ENCODE measurements around the gene ARHGAP40.

ARHGAP40 gene

DNA sequence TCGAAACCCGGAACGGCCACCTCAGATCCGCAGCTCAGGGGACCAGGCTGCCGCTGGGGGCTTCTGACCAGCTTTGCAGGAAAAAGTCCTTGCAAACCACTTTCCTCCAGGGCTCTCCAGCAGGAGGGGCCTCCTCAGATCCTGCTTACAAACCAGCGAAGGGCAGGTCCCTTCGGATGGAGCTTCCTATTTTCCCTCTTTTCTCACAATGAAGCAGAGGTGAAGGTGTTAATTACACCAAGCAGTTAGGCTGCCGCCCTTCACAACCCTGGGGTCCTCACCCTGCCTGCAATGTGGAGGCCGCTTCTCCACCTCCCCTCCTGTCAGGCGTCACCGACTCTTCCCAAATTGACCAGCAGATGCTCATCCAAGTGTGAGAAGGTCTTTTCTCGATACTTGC lies 5.7 kb downstream of the ARHGAP40 start:
- TF ChIP-seq FOXP2 (optimal IDR thresholded peaks at IDR 0.05; ENCODE audit: control extremely low read depth, extremely low read length, insufficient read depth) (no peak), POLR2AphosphoS5 (IDR thresholded peaks at IDR 0.05; ENCODE audit: borderline replicate concordance, low read depth, low read length) (no peak), EZH2 (IDR thresholded peaks at IDR 0.05) (no peak)
- H3K9ac ChIP-seq (ENCODE audit: insufficient read length): no peak overlapping the region
- no peaks in the 10 kb centered on the region for H3K36me3 ChIP-seq (ENCODE audit: insufficient read depth, low read length)
- DNase-seq (ENCODE audit: low read depth, low spot score): no peak
- H3K9me3 ChIP-seq (ENCODE audit: low read depth, low read length): no peaks in the 10 kb centered on the region
- no peak overlapping the region for H3K27ac ChIP-seq
- H3K4me3 ChIP-seq: no peak overlapping the region

DNA sequence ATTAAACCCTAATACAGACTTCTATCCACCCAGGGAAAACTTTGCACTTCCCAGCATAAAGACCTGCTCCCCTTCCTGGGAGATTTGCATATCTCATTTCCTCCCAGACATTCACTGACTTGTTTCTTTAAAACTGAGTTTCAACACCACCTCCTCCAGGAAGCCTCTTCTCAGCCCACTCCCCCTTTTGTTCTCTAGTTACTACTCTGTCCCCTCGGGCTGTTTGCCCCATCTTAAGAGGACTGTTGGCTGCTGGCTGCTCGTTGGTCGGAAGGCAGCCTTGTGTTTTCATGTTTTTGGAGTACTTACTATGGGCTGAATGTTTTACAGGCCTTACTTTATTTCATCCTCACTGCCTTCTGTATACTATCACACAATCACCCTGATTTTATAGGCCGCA lies 6.6 kb downstream of the ARHGAP40 start:
- no peak overlapping the region for H3K9ac ChIP-seq (ENCODE audit: insufficient read length)
- H3K36me3 ChIP-seq (ENCODE audit: insufficient read depth, low read length): no peaks in the 10 kb centered on the region
- no peak for DNase-seq (ENCODE audit: low read depth, low spot score)
- TF ChIP-seq FOXP2 (optimal IDR thresholded peaks at IDR 0.05; ENCODE audit: control extremely low read depth, extremely low read length, insufficient read depth) (no peak), POLR2AphosphoS5 (IDR thresholded peaks at IDR 0.05; ENCODE audit: borderline replicate concordance, low read depth, low read length) (no peak), EZH2 (IDR thresholded peaks at IDR 0.05) (no peak)
- H3K9me3 ChIP-seq (ENCODE audit: low read depth, low read length): no peaks in the 10 kb centered on the region
- no peak overlapping the region for H3K4me3 ChIP-seq
- no peak overlapping the region for H3K27ac ChIP-seq

DNA sequence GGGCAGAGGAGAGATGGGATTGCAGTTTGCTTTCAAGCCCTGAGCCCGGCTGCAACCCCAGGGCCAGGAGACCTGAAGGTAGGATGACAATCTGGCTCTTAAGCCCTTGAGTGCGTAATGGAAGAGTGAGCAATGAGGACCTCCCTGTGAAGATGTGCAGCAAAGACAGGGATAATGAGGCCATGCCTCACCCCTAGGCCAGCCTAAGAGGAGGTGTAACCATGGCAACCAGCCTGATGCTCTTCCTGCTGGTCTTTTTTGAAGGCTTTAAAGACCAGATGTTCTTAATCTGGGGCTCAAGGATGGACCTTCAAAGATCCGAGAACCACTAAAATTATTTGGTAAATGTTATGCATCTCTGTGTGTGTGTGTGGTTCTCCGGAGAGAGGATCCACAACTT lies 8.2 kb downstream of the ARHGAP40 start:
- Histone ChIP-seq H3K9ac (ENCODE audit: insufficient read length) (no peak overlapping the region), H3K9me3 (ENCODE audit: low read depth, low read length) (no peaks in the 10 kb centered on the region), H3K4me3 (no peak overlapping the region), H3K27ac (no peak overlapping the region), H3K36me3 (ENCODE audit: insufficient read depth, low read length) (no peaks in the 10 kb centered on the region)
- TF ChIP-seq FOXP2 (optimal IDR thresholded peaks at IDR 0.05; ENCODE audit: control extremely low read depth, extremely low read length, insufficient read depth): no peak
- no peak for TF ChIP-seq POLR2AphosphoS5 (IDR thresholded peaks at IDR 0.05; ENCODE audit: borderline replicate concordance, low read depth, low read length)
- no peak for TF ChIP-seq EZH2 (IDR thresholded peaks at IDR 0.05)
- no peak for DNase-seq (ENCODE audit: low read depth, low spot score)

DNA sequence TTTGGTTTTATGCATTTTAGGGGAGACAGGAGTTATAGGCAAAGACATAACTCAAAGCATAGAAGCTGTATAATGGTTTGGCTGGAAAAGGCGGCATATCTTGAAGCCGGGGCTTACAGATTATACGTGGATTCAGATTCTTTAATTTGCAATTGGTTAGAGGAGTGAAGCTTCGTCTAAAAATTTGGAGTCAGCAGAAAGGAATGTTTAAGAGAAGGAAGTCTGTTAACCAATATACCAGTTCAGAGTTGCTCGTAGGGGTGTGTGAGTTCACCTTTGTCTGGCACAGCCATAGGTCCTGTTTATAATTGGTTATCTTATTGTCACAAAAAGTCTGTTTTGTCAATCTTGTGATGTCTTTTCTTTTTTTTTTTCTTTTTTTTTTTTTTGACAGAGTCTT lies 8.9 kb downstream of the ARHGAP40 start:
- Histone ChIP-seq H3K4me3 (no peak overlapping the region), H3K9ac (ENCODE audit: insufficient read length) (no peak overlapping the region), H3K9me3 (ENCODE audit: low read depth, low read length) (no peaks in the 10 kb centered on the region), H3K36me3 (ENCODE audit: insufficient read depth, low read length) (no peaks in the 10 kb centered on the region), H3K27ac (no peak overlapping the region)
- no peak for TF ChIP-seq EZH2 (IDR thresholded peaks at IDR 0.05)
- no peak for TF ChIP-seq POLR2AphosphoS5 (IDR thresholded peaks at IDR 0.05; ENCODE audit: borderline replicate concordance, low read depth, low read length)
- no peak for TF ChIP-seq FOXP2 (optimal IDR thresholded peaks at IDR 0.05; ENCODE audit: control extremely low read depth, extremely low read length, insufficient read depth)
- DNase-seq (ENCODE audit: low read depth, low spot score): no peak

DNA sequence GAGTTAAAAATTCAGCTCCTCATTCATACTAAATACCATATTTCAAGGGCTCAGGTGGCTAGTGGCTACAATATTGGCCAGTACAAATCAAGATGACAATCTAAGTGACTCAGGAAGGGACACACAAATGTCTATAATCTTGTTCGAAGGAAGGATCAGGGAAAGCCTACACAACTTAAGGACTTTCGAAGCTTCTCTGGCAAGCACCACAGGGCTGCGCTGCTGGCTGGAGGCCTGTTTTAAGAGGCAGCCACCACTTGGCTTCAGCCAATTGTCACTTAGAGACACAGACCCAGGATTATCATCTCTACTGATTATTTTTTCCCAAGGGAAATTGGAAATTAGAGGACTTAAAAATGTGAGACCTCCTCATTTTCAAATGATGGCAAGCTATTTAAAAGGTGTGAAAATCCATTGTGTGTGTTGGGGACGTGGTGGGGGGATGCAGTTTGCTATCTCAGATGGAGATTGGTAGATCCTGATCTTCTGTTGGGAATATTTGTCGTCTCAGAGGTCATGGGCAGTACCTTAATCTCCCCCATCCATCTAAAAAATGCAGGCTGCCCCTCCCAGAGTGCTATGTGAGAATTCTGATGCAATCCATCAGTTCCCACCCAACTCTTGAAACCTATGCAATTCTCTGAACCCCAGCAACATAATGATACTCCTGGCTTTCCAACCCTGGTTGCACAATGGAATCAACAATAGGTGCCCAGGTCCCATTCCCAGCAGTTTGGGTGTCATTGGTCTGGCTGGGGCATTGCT lies 11.3 kb downstream of the ARHGAP40 start:
- Histone ChIP-seq H3K36me3 (ENCODE audit: insufficient read depth, low read length) (no peaks in the 10 kb centered on the region), H3K27ac (no peak overlapping the region), H3K9me3 (ENCODE audit: low read depth, low read length) (no peaks in the 10 kb centered on the region), H3K4me3 (no peak overlapping the region), H3K9ac (ENCODE audit: insufficient read length) (no peak overlapping the region)
- TF ChIP-seq FOXP2 (optimal IDR thresholded peaks at IDR 0.05; ENCODE audit: control extremely low read depth, extremely low read length, insufficient read depth): no peak
- no peak for TF ChIP-seq POLR2AphosphoS5 (IDR thresholded peaks at IDR 0.05; ENCODE audit: borderline replicate concordance, low read depth, low read length)
- TF ChIP-seq EZH2 (IDR thresholded peaks at IDR 0.05): no peak
- no peak for DNase-seq (ENCODE audit: low read depth, low spot score)

DNA sequence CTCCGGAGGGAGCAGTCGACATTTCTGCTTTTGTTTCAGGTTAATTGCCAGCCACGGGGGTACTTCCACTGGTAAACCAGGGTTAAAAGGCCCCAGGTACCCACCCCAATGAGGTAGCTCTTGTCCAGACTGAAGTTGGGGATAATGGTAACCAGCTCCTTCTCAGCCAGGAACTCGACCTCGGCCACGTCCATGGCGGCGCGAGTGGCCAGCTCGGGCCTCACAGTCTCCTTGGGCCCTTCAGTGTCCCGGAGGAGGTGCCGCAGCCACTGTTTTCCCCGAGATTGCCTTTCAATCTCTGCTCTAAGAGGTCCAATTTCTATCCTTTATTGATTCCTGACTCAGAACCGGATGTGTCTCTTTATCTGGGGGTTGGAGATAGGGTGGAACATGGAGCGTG lies 13.7 kb downstream of the ARHGAP40 start:
- no peaks in the 10 kb centered on the region for H3K9me3 ChIP-seq (ENCODE audit: low read depth, low read length)
- H3K27ac ChIP-seq: no peak overlapping the region
- no peak for DNase-seq (ENCODE audit: low read depth, low spot score)
- H3K4me3 ChIP-seq: no peak overlapping the region
- TF ChIP-seq EZH2 (IDR thresholded peaks at IDR 0.05) (no peak), POLR2AphosphoS5 (IDR thresholded peaks at IDR 0.05; ENCODE audit: borderline replicate concordance, low read depth, low read length) (no peak), FOXP2 (optimal IDR thresholded peaks at IDR 0.05; ENCODE audit: control extremely low read depth, extremely low read length, insufficient read depth) (no peak)
- H3K9ac ChIP-seq (ENCODE audit: insufficient read length): no peak overlapping the region
- H3K36me3 ChIP-seq (ENCODE audit: insufficient read depth, low read length): no peaks in the 10 kb centered on the region

DNA sequence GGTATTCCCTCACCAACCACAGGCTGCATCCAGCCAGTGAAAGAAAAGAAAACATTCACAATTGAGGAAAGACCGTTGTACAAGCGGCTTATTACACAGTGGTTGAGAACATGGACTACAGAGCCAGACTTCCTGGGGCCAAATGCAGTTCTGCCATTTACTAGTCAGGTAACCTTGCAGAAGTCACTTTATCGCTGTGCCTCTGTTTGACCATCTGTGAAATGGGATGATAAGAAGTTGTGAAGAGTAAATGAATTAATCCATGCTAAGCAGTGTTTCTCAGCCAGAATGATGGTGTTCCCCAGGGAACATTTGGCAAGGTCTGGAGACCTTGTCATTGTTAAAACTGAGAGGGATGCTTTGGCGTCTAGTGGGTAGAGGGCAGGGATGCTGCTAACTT lies 14.8 kb downstream of the ARHGAP40 start:
- Histone ChIP-seq H3K27ac (no peak overlapping the region), H3K36me3 (ENCODE audit: insufficient read depth, low read length) (no peaks in the 10 kb centered on the region), H3K9me3 (ENCODE audit: low read depth, low read length) (no peaks in the 10 kb centered on the region), H3K9ac (ENCODE audit: insufficient read length) (no peak overlapping the region), H3K4me3 (no peak overlapping the region)
- no peak for DNase-seq (ENCODE audit: low read depth, low spot score)
- TF ChIP-seq EZH2 (IDR thresholded peaks at IDR 0.05) (no peak), POLR2AphosphoS5 (IDR thresholded peaks at IDR 0.05; ENCODE audit: borderline replicate concordance, low read depth, low read length) (no peak), FOXP2 (optimal IDR thresholded peaks at IDR 0.05; ENCODE audit: control extremely low read depth, extremely low read length, insufficient read depth) (no peak)

DNA sequence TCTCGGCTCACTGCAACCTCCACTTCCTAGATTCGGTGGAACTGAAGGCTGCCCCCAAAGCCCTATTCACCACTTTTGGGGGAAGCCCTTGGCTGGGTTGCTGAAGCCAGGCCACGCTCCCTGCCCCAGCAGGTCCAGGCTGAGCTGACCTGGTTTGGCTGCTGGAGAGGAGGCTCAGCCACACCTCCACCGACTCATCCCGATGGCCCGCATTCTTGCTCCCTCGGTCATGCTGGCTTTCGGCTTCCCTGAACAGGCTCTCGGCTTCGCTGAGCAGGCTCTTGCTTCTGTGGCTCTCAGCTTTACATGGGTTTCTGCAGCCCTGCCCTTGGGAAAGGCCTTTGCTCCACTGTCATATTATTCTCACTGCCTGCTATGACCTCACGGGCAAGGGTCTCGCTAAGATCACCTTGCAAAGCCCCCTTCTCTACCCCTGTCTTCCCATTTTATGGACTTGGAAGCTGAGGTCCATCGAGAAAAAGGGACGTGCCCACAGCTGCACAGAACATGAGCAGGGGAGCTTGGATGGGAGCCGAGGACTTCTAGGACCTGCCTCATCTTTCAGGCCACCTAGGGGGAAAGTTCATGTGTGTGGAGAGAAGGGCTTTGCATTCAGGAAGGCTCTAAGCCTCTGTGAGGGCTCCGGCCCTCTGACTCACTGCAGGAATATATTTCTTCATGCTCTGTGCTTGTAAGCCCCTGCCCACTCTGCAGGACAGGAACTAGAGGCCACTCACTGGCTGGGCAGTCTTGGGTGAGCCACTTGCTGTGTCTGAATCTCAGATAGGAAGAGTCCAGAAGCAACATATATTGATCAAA lies 15.6 kb downstream of the ARHGAP40 start:
- H3K4me3 ChIP-seq: no peak overlapping the region
- H3K27ac ChIP-seq: no peak overlapping the region
- no peak for DNase-seq (ENCODE audit: low read depth, low spot score)
- no peaks in the 10 kb centered on the region for H3K36me3 ChIP-seq (ENCODE audit: insufficient read depth, low read length)
- TF ChIP-seq EZH2 (IDR thresholded peaks at IDR 0.05): no peak
- TF ChIP-seq POLR2AphosphoS5 (IDR thresholded peaks at IDR 0.05; ENCODE audit: borderline replicate concordance, low read depth, low read length): no peak
- no peak for TF ChIP-seq FOXP2 (optimal IDR thresholded peaks at IDR 0.05; ENCODE audit: control extremely low read depth, extremely low read length, insufficient read depth)
- H3K9ac ChIP-seq (ENCODE audit: insufficient read length): no peak overlapping the region
- no peaks in the 10 kb centered on the region for H3K9me3 ChIP-seq (ENCODE audit: low read depth, low read length)
